K562 (cell line): ENCODE measurements around the gene RHOB. TPM values are rescaled to one million over a fixed set of nuclear protein-coding genes. Genes with fewer than 3 reads are reported as not detected.
A peak's percentile ranks its signal among the peaks of the same experiment; 100 is the strongest.

Experiments used
- ATAC-seq: fragments of 200-7000 bp; cut with Tn5 transposase; 3 replicates; pipeline ENCODE4 v1.9.1; 2020; ENCODE audit warnings: moderate library complexity
- BruUV-seq: library from RNA; stranded (reverse); fragments of 400-500 nt; replicated peaks from 2 replicates; lab custom pipeline; 2021; lab: Mats Ljungman, UMichigan
- CTCF ChIA-PET: fragments of 300-600 bp; formaldehyde crosslinking; extraction: SDS; loops from one replicate; lab custom pipeline; 2021; ENCODE audit warnings: low intra/inter-chr PET ratio; lab: Yijun Ruan, JAX
- POLR2A ChIA-PET: fragments of 300-600, 350-650 bp; sonication (Branson Sonifier 250); formaldehyde crosslinking; extraction: SDS; loops from one replicate; lab custom pipeline; 2021; ENCODE audit warnings: antibody characterized with exemption, inconsistent platforms; lab: Yijun Ruan, JAX
- DNase-seq, 4 experiments: peaks; one replicate each; pipeline versions ENCODE4 v3.0.0 to v3.0.0-alpha.2; 2011 to 2018; ENCODE audit warnings: low spot score in 3 of 4, mixed read lengths in 3 of 4; ENCODE audit errors: extremely low read depth in 1 of 4
- FAIRE-seq: peaks from 2 replicates; lab custom pipeline; 2011; peaks lifted over from hg19 to GRCh38; lab: Jason Lieb, UNC
- H2AFZ ChIP-seq: 2 replicates; pipeline ENCODE4 v1.6.0; 2011; ENCODE audit warnings: low read depth, low read length, control low read depth, inconsistent platforms
- H3K27ac ChIP-seq: fragments of 200-600 bp; 3 replicates; pipeline ENCODE4 v1.8.0; 2011; ENCODE audit warnings: low read depth, mild to moderate bottlenecking, control low read depth, inconsistent platforms, low read length, moderate library complexity, mixed read lengths; ENCODE audit errors: extremely low read depth
- H3K27me3 ChIP-seq, 2 experiments: fragments of 300-600 bp in 1 of 2; 2 replicates in 1 of 2; 3 replicates in 1 of 2; pipeline versions ENCODE4 v1.6.0 to v1.8.0; 2011; ENCODE audit warnings: inconsistent platforms in 2 of 2, low read length in 2 of 2, mild to moderate bottlenecking in 1 of 2, mixed read lengths in 1 of 2, moderate library complexity in 1 of 2; ENCODE audit not compliant: control insufficient read depth in 2 of 2, insufficient read depth in 2 of 2
- H3K36me3 ChIP-seq: fragments of 300-600 bp; 3 replicates; pipeline ENCODE4 v1.8.0; 2011; ENCODE audit warnings: mild to moderate bottlenecking, low read length, inconsistent platforms; ENCODE audit not compliant: control insufficient read depth, insufficient read depth
- H3K4me1 ChIP-seq, 2 experiments: fragments of 200-600 bp in 1 of 2; replicated peaks in 1 of 2; 2 replicates in 1 of 2; 3 replicates in 1 of 2; pipeline versions ENCODE4 v1.5.1 to v1.8.0; 2011; ENCODE audit warnings: inconsistent platforms in 2 of 2, low read length in 2 of 2, mild to moderate bottlenecking in 1 of 2, mixed read lengths in 1 of 2, moderate library complexity in 1 of 2; ENCODE audit not compliant: control insufficient read depth in 2 of 2, insufficient read depth in 2 of 2
- H3K4me2 ChIP-seq: 2 replicates; pipeline ENCODE4 v1.6.1; 2011; ENCODE audit warnings: low read length, control low read depth, inconsistent platforms, mixed read lengths; ENCODE audit not compliant: insufficient read depth
- H3K4me3 ChIP-seq: fragments of 200-600 bp; sonication (generic), shearing (Covaris generic); 2 replicates; pipeline ENCODE4 v1.5.1; 2016; ENCODE audit warnings: control low read depth, inconsistent platforms
- H3K79me2 ChIP-seq: fragments of 200-600 bp; 3 replicates; pipeline ENCODE4 v1.8.0; 2011; ENCODE audit warnings: low read length, inconsistent platforms; ENCODE audit not compliant: control insufficient read depth, insufficient read depth
- H3K9ac ChIP-seq, 2 experiments: 2 replicates each; pipeline versions ENCODE4 v1.6.0 to v1.6.1; 2011; ENCODE audit warnings: low read depth in 2 of 2, low read length in 2 of 2, control low read depth in 1 of 2, inconsistent platforms in 1 of 2, mild to moderate bottlenecking in 1 of 2, mixed read lengths in 1 of 2; ENCODE audit not compliant: insufficient read depth in 1 of 2
- H3K9me1 ChIP-seq: one replicate; pipeline ENCODE4 v1.6.0; 2011; ENCODE audit warnings: inconsistent platforms, mild to moderate bottlenecking, low read length, moderate library complexity; ENCODE audit not compliant: control insufficient read depth, insufficient read depth
- H3K9me3 ChIP-seq: replicated peaks from 2 replicates; pipeline ENCODE4 v1.5.1; 2011; ENCODE audit warnings: low read depth, low read length, inconsistent platforms; ENCODE audit not compliant: control insufficient read depth, insufficient read depth
- H4K20me1 ChIP-seq: replicated peaks from 2 replicates; pipeline ENCODE4 v1.6.1; 2011; ENCODE audit warnings: low read length, inconsistent platforms, mixed read lengths; ENCODE audit not compliant: control insufficient read depth, insufficient read depth
- CTBP1 ChIP-seq: fragments of 450-650 bp; IDR thresholded peaks from 2 replicates; pipeline ENCODE4 v1.6.1; 2016; ENCODE audit warnings: borderline replicate concordance
- KDM1A ChIP-seq, 2 experiments: fragments of 450-650 bp; IDR thresholded peaks; 2 replicates each; pipeline ENCODE4 v1.6.1; 2016; ENCODE audit warnings: mild to moderate bottlenecking in 2 of 2
- POU5F1 ChIP-seq: fragments of 150-350 bp; IDR thresholded peaks from 2 replicates; pipeline ENCODE4 v1.6.1; 2014; ENCODE audit warnings: borderline replicate concordance, low read length, low read depth, mild to moderate bottlenecking; ENCODE audit not compliant: partially characterized antibody
- PPARD ChIP-seq: fragments of 250-450 bp; sonication (Bioruptor Pico); IDR thresholded peaks from 2 replicates; pipeline ENCODE4 v1.8.0; 2022; ENCODE audit warnings: inconsistent platforms, mild to moderate bottlenecking, moderate library complexity
- SMC3 ChIP-seq: conservative IDR thresholded peaks from 2 replicates; pipeline ENCODE4 v1.6.1; 2011; ENCODE audit warnings: low read depth, low read length, improper control_type of control experiment; ENCODE audit not compliant: insufficient read depth
- SP1 ChIP-seq: sonication (generic); formaldehyde crosslinking; IDR thresholded peaks from 2 replicates; pipeline ENCODE4 v1.8.1; 2022; ENCODE audit warnings: mild to moderate bottlenecking, missing genetic modification reagents
- ZC3H8 ChIP-seq: fragments of 450-650 bp; IDR thresholded peaks from 2 replicates; pipeline ENCODE4 v1.6.1; 2017
- ZFP36 ChIP-seq: fragments of 150-350 bp; IDR thresholded peaks from 2 replicates; pipeline ENCODE4 v1.6.1; 2018; ENCODE audit warnings: low read length, low read depth; ENCODE audit not compliant: partially characterized antibody
- WGBS: fragments of 100-300 bp; shearing (Covaris generic); methylation state at CpG from one replicate; pipeline ENCODE4 v1.1.6; 2016; ENCODE audit warnings: low coverage, mixed read lengths; ENCODE audit not compliant: insufficient coverage; ENCODE audit errors: missing lambda C conversion rate; 5-methylcytosine and 5-hydroxymethylcytosine counted together
- in situ Hi-C: fragments of 300-500 bp; cut with MboI; formaldehyde crosslinking; loops from 4 replicates; pipeline ENCODE4 v1.15.0; 2018; ENCODE audit warnings: inconsistent platforms, mixed read lengths
- intact Hi-C: fragments of 100-400 bp; cut with micrococcal nuclease; formaldehyde crosslinking; loops from 2 replicates; pipeline ENCODE4 v1.14.2; 2022
- polyA plus RNA-seq, 8 experiments: library from polyadenylated mRNA; depleted of rRNA in 4 of 8; stranded (reverse) in 5 of 8; unstranded in 3 of 8; fragments of >200 nt; fragmentation: Nextera tagmentation in 2 of 8; fragmentation: Illumina TruSeq in 1 of 8; extraction: Ambion mirVana in 2 of 8; extraction: Trizol in 1 of 8; gene quantifications; 2 replicates each; pipeline versions ENCODE4 v1.2.1 to v1.2.3, GENCODE V29; 2011 to 2014; ENCODE audit warnings: inconsistent platforms in 1 of 8, missing spikeins in 1 of 8
- total RNA-seq, 7 experiments: library from RNA; depleted of rRNA in 6 of 7; stranded (reverse); fragments of >200 nt in 6 of 7; fragmentation: Illumina TruSeq in 2 of 7; extraction: Trizol in 2 of 7; gene quantifications; 2 replicates each; pipeline versions ENCODE4 v1.2.1 to v1.2.3, GENCODE V29; 2011 to 2021; ENCODE audit warnings: low replicate concordance in 1 of 7
- TF ChIP-seq, protein P1 (sequence below): sonication (generic); formaldehyde crosslinking; IDR thresholded peaks from 2 replicates; pipeline ENCODE4 v1.8.1; 2022; ENCODE audit warnings: missing genetic modification reagents
- TF ChIP-seq, protein P2 (sequence below), 2 experiments: fragments of 450-650 bp; IDR thresholded peaks; 2 replicates each; pipeline ENCODE4 v1.6.1; 2018; ENCODE audit warnings: mild to moderate bottlenecking in 2 of 2, low read depth in 1 of 2; ENCODE audit not compliant: partially characterized antibody in 2 of 2
- TF ChIP-seq, protein P3 (sequence below): fragments of 450-650 bp; formaldehyde crosslinking; IDR thresholded peaks from 2 replicates; pipeline ENCODE4 v1.4.0; 2022; ENCODE audit warnings: mild to moderate bottlenecking, moderate library complexity
- TF ChIP-seq, protein P4 (sequence below): IDR thresholded peaks from 2 replicates; pipeline ENCODE4 v1.6.1; 2011; ENCODE audit warnings: borderline replicate concordance, low read depth, mild to moderate bottlenecking, moderate library complexity, low read length; ENCODE audit not compliant: insufficient read depth, poor library complexity, severe bottlenecking

Gene RHOB
- total and polyA plus RNA-seq, 9 of the 15 experiments (the other 6 are each of a cell fraction or from before 2014, with no cell fraction given), result 0.07 to 4.8 (median 1.1) TPM

DNA sequence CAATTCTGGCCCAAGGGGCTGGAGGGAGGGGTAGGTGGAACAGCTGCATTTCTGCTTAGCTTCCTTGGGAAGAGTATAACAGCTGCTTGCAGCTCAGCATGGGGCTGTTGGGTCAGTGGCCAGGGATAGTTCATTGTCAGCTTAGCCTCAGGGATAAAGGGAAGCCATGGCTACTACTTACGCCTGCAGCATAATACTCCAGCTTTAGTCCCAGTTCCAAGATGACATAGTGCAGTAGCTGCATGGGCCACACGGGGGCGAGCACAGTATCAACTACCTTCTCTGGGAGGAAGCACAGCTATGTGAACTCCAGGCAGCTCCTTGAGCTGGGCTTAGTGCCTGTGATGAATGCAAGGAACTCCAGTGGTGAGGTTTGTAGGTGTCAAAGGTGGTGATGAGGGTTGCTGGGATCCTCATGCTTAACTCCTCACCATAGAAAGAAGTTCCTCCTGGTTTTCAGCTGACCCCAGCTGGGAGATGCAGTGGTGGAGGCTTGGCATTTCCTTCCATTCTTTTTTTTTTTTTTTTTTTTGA is 35.4 kb upstream of the RHOB start:
- in situ Hi-C loops (no loop called here), intact Hi-C loops (no loop called here)
- Histone ChIP-seq H3K9me3 (0 out of 2 replicates have a peak, but pooled peaks cover 7% of the 10 kb centered on the region), H3K27me3 (no peaks in the 10 kb centered on the region; a peak in 2 of 5 replicates), H3K9ac (no peak overlapping the region), H3K4me3 (no peak overlapping the region), H3K4me1 (peaks cover 0 to 11% of the 10 kb centered on the region in 2 experiments; a peak in 2 of 5 replicates), H3K79me2 (no peaks in the 10 kb centered on the region), H4K20me1 (no peaks in the 10 kb centered on the region), H3K27ac (no peak overlapping the region), H3K9me1 (no peaks in the 10 kb centered on the region), H3K36me3 (no peaks in the 10 kb centered on the region), H3K4me2 (no peak overlapping the region), H2AFZ (peak overlapping the region; percentile 82)
- BruUV-seq, result no TSS peak
- ChIA-PET POLR2A (interaction anchor here (0.6 to 1.0 kb wide), 4 partner anchors 11 to 161 kb away, joined by 3 read pairs; no protein-coding TSS in a partner anchor), CTCF (interaction anchor here (0.6 to 1.2 kb wide), 2 partner anchors 225 to 231 kb away, joined by 3 to 4 read pairs; no protein-coding TSS in a partner anchor)
- WGBS, result 4% methylated on average over 3 of the region's 3 CpGs
- DNase-seq (peak; percentile 57 to 79 (median 62)), ATAC-seq (peak; percentile 100), FAIRE-seq (peak; percentile 94)
- TF ChIP-seq ZC3H8 (no peak), SMC3 (peak; percentile 69), POU5F1 (no peak), PPARD (no peak), SP1 (CRISPR knock-in tag) (no peak), ZFP36 (peak; percentile 15), KDM1A (IDR thresholded peaks at IDR 0.05) (no peak), CTBP1 (peak; percentile 18; the same call in 1 of the 2 replicates)
- TF ChIP-seq, protein P1, sequence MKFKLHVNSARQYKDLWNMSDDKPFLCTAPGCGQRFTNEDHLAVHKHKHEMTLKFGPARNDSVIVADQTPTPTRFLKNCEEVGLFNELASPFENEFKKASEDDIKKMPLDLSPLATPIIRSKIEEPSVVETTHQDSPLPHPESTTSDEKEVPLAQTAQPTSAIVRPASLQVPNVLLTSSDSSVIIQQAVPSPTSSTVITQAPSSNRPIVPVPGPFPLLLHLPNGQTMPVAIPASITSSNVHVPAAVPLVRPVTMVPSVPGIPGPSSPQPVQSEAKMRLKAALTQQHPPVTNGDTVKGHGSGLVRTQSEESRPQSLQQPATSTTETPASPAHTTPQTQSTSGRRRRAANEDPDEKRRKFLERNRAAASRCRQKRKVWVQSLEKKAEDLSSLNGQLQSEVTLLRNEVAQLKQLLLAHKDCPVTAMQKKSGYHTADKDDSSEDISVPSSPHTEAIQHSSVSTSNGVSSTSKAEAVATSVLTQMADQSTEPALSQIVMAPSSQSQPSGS (CRISPR knock-in tag), result no peak
- TF ChIP-seq, protein P2, sequence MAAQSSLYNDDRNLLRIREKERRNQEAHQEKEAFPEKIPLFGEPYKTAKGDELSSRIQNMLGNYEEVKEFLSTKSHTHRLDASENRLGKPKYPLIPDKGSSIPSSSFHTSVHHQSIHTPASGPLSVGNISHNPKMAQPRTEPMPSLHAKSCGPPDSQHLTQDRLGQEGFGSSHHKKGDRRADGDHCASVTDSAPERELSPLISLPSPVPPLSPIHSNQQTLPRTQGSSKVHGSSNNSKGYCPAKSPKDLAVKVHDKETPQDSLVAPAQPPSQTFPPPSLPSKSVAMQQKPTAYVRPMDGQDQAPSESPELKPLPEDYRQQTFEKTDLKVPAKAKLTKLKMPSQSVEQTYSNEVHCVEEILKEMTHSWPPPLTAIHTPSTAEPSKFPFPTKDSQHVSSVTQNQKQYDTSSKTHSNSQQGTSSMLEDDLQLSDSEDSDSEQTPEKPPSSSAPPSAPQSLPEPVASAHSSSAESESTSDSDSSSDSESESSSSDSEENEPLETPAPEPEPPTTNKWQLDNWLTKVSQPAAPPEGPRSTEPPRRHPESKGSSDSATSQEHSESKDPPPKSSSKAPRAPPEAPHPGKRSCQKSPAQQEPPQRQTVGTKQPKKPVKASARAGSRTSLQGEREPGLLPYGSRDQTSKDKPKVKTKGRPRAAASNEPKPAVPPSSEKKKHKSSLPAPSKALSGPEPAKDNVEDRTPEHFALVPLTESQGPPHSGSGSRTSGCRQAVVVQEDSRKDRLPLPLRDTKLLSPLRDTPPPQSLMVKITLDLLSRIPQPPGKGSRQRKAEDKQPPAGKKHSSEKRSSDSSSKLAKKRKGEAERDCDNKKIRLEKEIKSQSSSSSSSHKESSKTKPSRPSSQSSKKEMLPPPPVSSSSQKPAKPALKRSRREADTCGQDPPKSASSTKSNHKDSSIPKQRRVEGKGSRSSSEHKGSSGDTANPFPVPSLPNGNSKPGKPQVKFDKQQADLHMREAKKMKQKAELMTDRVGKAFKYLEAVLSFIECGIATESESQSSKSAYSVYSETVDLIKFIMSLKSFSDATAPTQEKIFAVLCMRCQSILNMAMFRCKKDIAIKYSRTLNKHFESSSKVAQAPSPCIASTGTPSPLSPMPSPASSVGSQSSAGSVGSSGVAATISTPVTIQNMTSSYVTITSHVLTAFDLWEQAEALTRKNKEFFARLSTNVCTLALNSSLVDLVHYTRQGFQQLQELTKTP (IDR thresholded peaks at IDR 0.05; ENCODE audit: low read depth in 1 of 2, partially characterized antibody in 2 of 2), result no peak
- TF ChIP-seq, protein P3, sequence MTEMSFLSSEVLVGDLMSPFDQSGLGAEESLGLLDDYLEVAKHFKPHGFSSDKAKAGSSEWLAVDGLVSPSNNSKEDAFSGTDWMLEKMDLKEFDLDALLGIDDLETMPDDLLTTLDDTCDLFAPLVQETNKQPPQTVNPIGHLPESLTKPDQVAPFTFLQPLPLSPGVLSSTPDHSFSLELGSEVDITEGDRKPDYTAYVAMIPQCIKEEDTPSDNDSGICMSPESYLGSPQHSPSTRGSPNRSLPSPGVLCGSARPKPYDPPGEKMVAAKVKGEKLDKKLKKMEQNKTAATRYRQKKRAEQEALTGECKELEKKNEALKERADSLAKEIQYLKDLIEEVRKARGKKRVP (CRISPR knock-in tag), result no peak
- TF ChIP-seq, protein P4, sequence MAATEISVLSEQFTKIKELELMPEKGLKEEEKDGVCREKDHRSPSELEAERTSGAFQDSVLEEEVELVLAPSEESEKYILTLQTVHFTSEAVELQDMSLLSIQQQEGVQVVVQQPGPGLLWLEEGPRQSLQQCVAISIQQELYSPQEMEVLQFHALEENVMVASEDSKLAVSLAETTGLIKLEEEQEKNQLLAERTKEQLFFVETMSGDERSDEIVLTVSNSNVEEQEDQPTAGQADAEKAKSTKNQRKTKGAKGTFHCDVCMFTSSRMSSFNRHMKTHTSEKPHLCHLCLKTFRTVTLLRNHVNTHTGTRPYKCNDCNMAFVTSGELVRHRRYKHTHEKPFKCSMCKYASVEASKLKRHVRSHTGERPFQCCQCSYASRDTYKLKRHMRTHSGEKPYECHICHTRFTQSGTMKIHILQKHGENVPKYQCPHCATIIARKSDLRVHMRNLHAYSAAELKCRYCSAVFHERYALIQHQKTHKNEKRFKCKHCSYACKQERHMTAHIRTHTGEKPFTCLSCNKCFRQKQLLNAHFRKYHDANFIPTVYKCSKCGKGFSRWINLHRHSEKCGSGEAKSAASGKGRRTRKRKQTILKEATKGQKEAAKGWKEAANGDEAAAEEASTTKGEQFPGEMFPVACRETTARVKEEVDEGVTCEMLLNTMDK, result peak; percentile 14
